ES-I3 (cell line): ENCODE measurements around the gene TIFAB.

ENCODE experiments used
- H3K36me3 ChIP-seq: 2 replicates; pipeline ENCODE4 v1.6.1; 2013; ENCODE audit warnings: mild to moderate bottlenecking, low read length, control low read depth, moderate library complexity; ENCODE audit not compliant: insufficient read depth
- H3K4me1 ChIP-seq: 2 replicates; pipeline ENCODE4 v1.6.1; 2013; ENCODE audit warnings: mild to moderate bottlenecking, control low read depth, low read length; ENCODE audit not compliant: insufficient read depth
- H3K9ac ChIP-seq: 2 replicates; pipeline ENCODE4 v1.6.1; 2013; ENCODE audit warnings: low read depth, mild to moderate bottlenecking, low read length, moderate library complexity
- H3K9me3 ChIP-seq: 2 replicates; pipeline ENCODE4 v1.6.1; 2013; ENCODE audit warnings: mild to moderate bottlenecking, low read length, moderate library complexity; ENCODE audit not compliant: control insufficient read depth, insufficient read depth

The TIFAB gene

DNA sequence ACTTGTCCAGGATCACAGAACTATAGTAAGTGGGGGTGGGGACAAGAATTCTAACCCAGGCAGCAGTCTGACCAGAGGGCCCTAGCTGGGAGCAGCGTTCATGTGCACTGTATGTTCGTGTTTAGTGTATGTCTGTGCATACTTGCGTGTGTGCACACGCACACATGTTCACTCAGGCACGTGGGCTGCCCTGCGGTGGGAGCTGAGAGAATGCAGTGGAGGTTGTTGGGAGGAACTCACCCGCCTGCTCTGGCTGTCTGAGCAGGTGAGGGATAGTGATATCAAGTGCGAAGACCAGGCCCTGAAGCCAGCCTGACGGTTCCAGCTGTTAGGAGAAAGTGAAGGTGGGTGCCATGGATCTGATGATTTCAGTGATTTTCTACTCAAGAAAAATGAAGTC is 5.9 kb downstream of the TIFAB start:
- Histone ChIP-seq H3K36me3 (no peaks in the 10 kb centered on the region), H3K4me1 (peaks cover 12% of the 10 kb centered on the region; the same call in 1 of the 2 replicates), H3K9ac (no peak overlapping the region), H3K9me3 (no peaks in the 10 kb centered on the region; the same call in 1 of the 2 replicates)

GRCh38 chr5:135445306-135445985 is 6.7 kb downstream of the TIFAB start:
- Histone ChIP-seq H3K9me3 (no peaks in the 10 kb centered on the region; the same call in 1 of the 2 replicates), H3K4me1 (peaks cover 12% of the 10 kb centered on the region; the same call in 1 of the 2 replicates), H3K36me3 (no peaks in the 10 kb centered on the region), H3K9ac (no peak overlapping the region)

DNA sequence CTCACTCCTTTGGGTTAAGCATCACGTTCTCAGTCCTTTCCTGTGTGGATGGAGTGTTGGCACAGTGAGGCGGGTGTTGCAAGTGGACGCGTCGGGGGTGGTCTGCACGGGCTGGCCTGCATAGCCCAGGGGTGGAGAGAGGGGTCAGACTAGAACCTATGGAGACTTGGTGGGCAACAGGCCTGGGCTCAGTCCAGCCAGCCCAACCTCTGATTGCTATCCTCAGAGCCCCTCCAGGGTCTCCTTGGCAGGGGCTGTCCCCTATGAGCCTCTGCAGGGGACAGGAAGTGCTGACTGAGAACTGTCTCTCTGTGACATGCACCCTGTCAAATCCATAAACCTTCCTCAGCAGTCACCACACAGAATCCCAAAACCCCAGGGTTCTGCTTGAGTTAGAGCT is 7.3 kb downstream of the TIFAB start:
- Histone ChIP-seq H3K36me3 (no peaks in the 10 kb centered on the region), H3K4me1 (peaks cover 12% of the 10 kb centered on the region; the same call in 1 of the 2 replicates), H3K9ac (no peak overlapping the region), H3K9me3 (no peaks in the 10 kb centered on the region; the same call in 1 of the 2 replicates)

- Histone ChIP-seq H3K36me3 (no peaks in the 10 kb centered on the region), H3K9ac (no peak overlapping the region), H3K9me3 (no peaks in the 10 kb centered on the region; the same call in 1 of the 2 replicates), H3K4me1 (peaks cover 12% of the 10 kb centered on the region; the same call in 1 of the 2 replicates)
These were observed 7.8 kb downstream of the TIFAB start for GRCh38 chr5:135444360-135444759.

DNA sequence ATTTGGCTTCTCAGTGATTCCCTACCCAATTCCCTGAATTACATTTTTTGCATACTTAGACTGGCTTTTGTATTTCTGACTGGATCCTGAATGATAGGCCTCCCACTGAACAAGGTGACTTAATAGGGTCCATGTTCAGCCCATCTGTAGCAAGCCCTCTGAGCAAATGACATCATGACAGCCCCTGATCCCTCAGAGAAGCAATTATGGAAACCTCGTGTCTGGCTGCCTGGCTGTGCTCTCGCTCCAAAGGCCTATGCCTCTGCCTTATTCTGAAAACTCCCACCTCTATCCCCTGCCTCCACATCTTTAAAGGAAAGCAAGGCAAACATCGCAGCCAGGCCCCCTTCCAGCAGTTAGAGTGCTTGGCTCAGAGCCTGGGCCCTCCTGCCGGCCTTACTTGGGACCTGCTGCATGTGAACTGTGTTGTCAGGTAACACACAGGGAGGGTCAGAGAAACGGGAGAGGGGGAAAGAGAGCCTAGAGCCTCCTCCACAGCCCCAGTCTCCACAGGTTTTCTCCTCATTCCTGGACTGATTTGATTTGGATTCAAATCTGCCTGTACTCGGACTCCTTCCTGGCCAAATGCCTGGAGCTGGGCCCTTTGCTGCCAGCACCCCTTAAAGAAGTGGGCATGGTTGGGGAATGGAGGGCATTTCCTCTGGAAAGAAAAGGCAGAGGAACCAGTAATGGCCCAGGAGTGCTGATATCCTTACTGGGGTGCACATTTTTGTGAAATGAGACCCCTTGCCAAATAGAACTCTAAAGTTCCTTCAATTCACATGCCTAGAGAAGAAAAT is 8.8 kb downstream of the TIFAB start:
- no peak overlapping the region for H3K9ac ChIP-seq
- no peaks in the 10 kb centered on the region for H3K36me3 ChIP-seq
- H3K4me1 ChIP-seq, result peaks cover 8% of the 10 kb centered on the region; the same call in 1 of the 2 replicates
- no peaks in the 10 kb centered on the region; the same call in 1 of the 2 replicates for H3K9me3 ChIP-seq

DNA sequence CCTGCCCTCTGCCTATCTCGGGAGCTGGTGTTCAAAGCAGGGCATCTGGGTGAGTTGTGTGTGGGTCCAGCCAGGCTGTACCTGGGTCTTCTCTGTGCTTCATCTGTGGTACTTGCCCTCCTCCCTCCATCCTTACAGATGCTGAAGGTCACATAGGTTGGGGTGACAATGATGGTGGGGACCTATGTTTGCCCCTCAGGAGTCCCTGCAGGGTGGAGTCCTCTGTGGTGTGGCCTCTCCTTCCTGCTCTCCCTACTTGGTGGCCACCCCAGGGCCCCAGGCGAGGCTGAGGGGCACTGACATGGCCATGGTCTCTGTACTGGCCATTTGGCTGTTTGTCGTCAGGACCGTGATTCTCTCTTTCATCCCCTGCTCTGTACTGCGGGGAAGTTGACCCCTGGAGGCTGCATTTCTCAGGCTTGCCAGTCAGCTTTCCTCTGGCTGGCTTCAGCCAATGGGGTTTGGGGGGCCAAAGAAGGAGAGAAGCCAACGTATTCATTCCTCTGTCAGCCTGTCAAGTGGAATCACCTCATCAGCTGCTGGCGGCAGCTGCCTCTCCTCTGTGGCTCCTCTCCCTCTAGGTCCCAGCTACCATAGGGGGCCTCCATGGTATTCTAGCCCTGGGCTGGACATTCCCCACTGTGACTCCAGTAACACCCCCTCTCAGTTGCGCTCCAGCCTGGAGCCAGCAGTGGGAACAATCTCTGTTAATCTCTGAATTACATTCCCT is 9.6 kb downstream of the TIFAB start:
- Histone ChIP-seq H3K9ac (no peak overlapping the region), H3K9me3 (no peaks in the 10 kb centered on the region; the same call in 1 of the 2 replicates), H3K4me1 (peaks cover 1% of the 10 kb centered on the region; the same call in 1 of the 2 replicates), H3K36me3 (no peaks in the 10 kb centered on the region)

- H3K4me1 ChIP-seq, result no peaks in the 10 kb centered on the region; the same call in 1 of the 2 replicates
- no peaks in the 10 kb centered on the region for H3K9me3 ChIP-seq
- H3K9ac ChIP-seq, result no peak overlapping the region
- H3K36me3 ChIP-seq, result no peaks in the 10 kb centered on the region
These were observed 10.2 kb downstream of the TIFAB start for GRCh38 chr5:135441919-135442318.

GRCh38 chr5:135441350-135441831 is 10.8 kb downstream of the TIFAB start:
- H3K4me1 ChIP-seq, result no peaks in the 10 kb centered on the region; the same call in 1 of the 2 replicates
- H3K36me3 ChIP-seq, result no peaks in the 10 kb centered on the region
- no peaks in the 10 kb centered on the region for H3K9me3 ChIP-seq
- no peak overlapping the region for H3K9ac ChIP-seq

DNA sequence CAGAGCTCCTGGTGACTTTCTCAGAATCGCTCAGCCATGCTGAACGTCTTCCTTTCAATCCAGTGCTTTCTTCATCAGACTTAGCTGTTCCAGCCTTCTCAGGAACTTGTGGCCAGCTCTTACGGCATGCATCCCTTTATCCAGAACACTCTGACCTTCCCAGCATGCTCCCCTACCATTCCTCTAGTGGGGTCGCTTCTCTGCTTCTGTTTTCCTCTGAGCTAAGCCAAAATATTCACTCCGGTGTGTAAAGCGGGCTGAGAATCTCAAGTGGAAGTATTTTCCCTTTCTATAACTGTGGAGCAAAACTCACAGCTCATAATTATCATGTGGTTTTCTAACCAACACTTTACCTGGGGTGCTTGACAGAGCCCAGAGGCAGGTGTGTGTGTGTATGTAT is 11.2 kb downstream of the TIFAB start:
- no peaks in the 10 kb centered on the region for H3K9me3 ChIP-seq
- no peaks in the 10 kb centered on the region for H3K36me3 ChIP-seq
- H3K9ac ChIP-seq, result no peak overlapping the region
- H3K4me1 ChIP-seq, result no peaks in the 10 kb centered on the region; the same call in 1 of the 2 replicates

DNA sequence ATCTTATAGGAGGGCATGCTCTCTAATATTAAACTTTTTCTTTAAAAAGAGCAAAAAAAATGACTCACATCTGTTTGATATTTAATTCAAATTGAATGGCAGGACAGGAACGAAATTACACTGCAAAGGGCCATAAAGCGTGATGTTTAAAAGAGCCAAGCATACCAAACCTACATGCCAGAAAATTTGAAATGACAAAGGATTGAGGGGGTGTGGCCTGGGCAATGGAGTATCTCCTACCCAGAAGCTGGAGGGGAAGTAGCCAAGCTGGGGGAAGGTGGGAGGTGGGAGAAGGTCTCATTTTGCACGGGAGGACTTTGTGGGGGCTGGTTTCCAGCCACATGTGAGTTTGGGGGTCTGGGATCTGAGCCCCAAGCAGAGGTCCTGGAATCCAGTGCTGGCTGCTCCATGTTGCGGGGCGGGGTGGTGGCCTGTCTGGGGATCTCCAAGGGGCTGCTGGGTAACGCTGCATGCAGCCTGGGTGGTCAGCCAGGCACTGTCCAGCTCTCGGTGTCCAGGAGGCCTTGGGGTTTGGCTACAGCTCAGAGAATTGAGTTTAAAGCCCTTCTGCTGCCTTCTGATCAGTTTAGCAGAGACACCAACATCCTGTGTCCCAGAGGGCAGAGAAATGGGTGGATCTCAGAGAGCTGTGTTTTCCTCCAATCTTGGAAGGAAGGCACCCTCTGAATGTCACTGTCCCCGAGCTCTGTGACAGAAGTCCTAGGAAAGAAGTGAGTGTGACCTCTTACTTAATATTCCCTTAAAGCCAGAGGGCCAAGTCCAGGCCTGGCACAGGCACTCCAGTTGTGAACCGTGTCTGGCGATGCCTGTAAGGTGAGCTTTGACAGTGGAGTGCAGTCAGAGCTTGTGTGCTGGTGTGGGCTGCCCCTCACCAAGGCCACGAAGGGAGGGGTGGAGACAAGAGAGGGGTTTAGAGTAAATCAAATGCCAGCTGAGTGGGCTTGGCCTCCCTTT is 12.6 kb downstream of the TIFAB start:
- H3K9me3 ChIP-seq, result no peaks in the 10 kb centered on the region
- no peaks in the 10 kb centered on the region for H3K36me3 ChIP-seq
- H3K9ac ChIP-seq, result no peak overlapping the region
- H3K4me1 ChIP-seq, result no peaks in the 10 kb centered on the region; the same call in 1 of the 2 replicates

- peaks cover 6% of the 10 kb centered on the region; the same call in 1 of the 2 replicates for H3K4me1 ChIP-seq
- H3K9me3 ChIP-seq, result no peaks in the 10 kb centered on the region
- no peak overlapping the region for H3K9ac ChIP-seq
- H3K36me3 ChIP-seq, result no peaks in the 10 kb centered on the region
These were observed 13.4 kb downstream of the TIFAB start for GRCh38 chr5:135438636-135439221.

DNA sequence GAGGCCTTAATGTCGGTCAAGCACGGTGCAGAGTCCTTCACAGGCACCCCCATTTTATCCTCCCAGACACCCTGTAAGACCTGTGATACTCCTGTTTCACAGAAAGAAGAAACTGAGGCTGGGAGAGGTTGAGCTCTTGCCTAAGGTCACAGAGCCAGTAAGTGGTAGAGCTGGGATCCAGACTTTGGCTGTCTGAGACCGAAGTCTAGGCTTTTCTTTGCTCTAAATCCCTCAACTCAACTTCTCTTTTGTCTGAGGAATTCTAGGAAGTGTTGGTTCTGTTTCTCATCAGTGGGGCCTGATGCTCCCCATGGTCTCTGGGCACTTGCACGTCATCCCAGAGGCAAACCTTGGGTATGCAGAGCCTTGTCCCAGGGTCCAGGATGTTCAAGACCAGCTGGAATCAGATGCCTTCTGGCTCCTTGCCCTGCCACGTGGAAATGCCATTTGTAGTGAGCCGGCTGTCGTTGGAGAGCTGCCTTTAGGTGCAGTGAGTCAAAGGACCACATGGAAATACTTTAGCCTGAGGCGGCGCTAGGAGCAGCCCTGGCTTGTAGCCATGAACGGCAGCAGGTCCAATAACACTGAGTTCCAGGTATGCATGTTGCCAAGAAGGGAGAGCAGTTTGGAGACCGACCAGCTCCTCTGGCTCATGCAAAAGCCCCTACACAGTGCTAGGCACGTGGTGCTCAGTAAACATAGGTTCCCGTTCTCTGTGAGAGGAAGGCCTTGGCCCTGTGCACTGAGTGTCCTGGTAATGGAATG is 14.2 kb downstream of the TIFAB start:
- no peaks in the 10 kb centered on the region for H3K9me3 ChIP-seq
- peaks cover 6% of the 10 kb centered on the region; the same call in 1 of the 2 replicates for H3K4me1 ChIP-seq
- no peaks in the 10 kb centered on the region for H3K36me3 ChIP-seq
- H3K9ac ChIP-seq, result no peak overlapping the region
